ENCODE measurements around the gene PTPRM.

Gene PTPRM

GRCh38 chr18:8229040-8229439 is 661.9 kb downstream of the PTPRM start:
- no CpG with 5 or more reads among the region's 5 CpGs for WGBS (ENCODE audit: insufficient coverage, insufficient read length)
- H3K27me3 ChIP-seq (ENCODE audit: control insufficient read depth, insufficient read depth, low read length), result no peaks in the 10 kb centered on the region
- H3K9me3 ChIP-seq (ENCODE audit: control insufficient read depth, insufficient read depth, low read length), result no peaks in the 10 kb centered on the region
- no peak overlapping the region for H3K27ac ChIP-seq (ENCODE audit: low read length)
- H3K36me3 ChIP-seq (ENCODE audit: control insufficient read depth, insufficient read depth, low read length), result no peaks in the 10 kb centered on the region
- H3K4me1 ChIP-seq (ENCODE audit: control insufficient read depth, insufficient read depth, low read length), result 0 out of 2 replicates have a peak, but pooled peaks cover 1% of the 10 kb centered on the region
- no peak for DNase-seq (ENCODE audit: low read depth, low spot score)
- H3K4me3 ChIP-seq (ENCODE audit: low read length), result no peak overlapping the region

- no peaks in the 10 kb centered on the region for H3K27me3 ChIP-seq (ENCODE audit: control insufficient read depth, insufficient read depth, low read length)
- no peak for DNase-seq (ENCODE audit: low read depth, low spot score)
- H3K27ac ChIP-seq (ENCODE audit: low read length), result no peak overlapping the region
- no peaks in the 10 kb centered on the region for H3K9me3 ChIP-seq (ENCODE audit: control insufficient read depth, insufficient read depth, low read length)
- 0 out of 2 replicates have a peak, but pooled peaks cover 1% of the 10 kb centered on the region for H3K4me1 ChIP-seq (ENCODE audit: control insufficient read depth, insufficient read depth, low read length)
- no peak overlapping the region for H3K4me3 ChIP-seq (ENCODE audit: low read length)
- WGBS (ENCODE audit: insufficient coverage, insufficient read length), result no CpG with 5 or more reads among the region's 3 CpGs
- H3K36me3 ChIP-seq (ENCODE audit: control insufficient read depth, insufficient read depth, low read length), result no peaks in the 10 kb centered on the region
Measured at GRCh38 chr18:8229787-8230186, 662.7 kb downstream of the PTPRM start.

GRCh38 chr18:8231316-8231715 is 664.2 kb downstream of the PTPRM start:
- 0 out of 2 replicates have a peak, but pooled peaks cover 1% of the 10 kb centered on the region for H3K4me1 ChIP-seq (ENCODE audit: control insufficient read depth, insufficient read depth, low read length)
- WGBS (ENCODE audit: insufficient coverage, insufficient read length), result no CpG with 5 or more reads among the region's 5 CpGs
- no peak for DNase-seq (ENCODE audit: low read depth, low spot score)
- no peaks in the 10 kb centered on the region for H3K9me3 ChIP-seq (ENCODE audit: control insufficient read depth, insufficient read depth, low read length)
- H3K4me3 ChIP-seq (ENCODE audit: low read length), result no peak overlapping the region
- H3K27ac ChIP-seq (ENCODE audit: low read length), result no peak overlapping the region
- H3K36me3 ChIP-seq (ENCODE audit: control insufficient read depth, insufficient read depth, low read length), result no peaks in the 10 kb centered on the region
- no peaks in the 10 kb centered on the region for H3K27me3 ChIP-seq (ENCODE audit: control insufficient read depth, insufficient read depth, low read length)

GRCh38 chr18:8232791-8233190 is 665.7 kb downstream of the PTPRM start:
- H3K27ac ChIP-seq (ENCODE audit: low read length), result no peak overlapping the region
- H3K4me3 ChIP-seq (ENCODE audit: low read length), result no peak overlapping the region
- no CpG with 5 or more reads among the region's 4 CpGs for WGBS (ENCODE audit: insufficient coverage, insufficient read length)
- H3K27me3 ChIP-seq (ENCODE audit: control insufficient read depth, insufficient read depth, low read length), result no peaks in the 10 kb centered on the region
- DNase-seq (ENCODE audit: low read depth, low spot score), result no peak
- no peaks in the 10 kb centered on the region for H3K9me3 ChIP-seq (ENCODE audit: control insufficient read depth, insufficient read depth, low read length)
- H3K36me3 ChIP-seq (ENCODE audit: control insufficient read depth, insufficient read depth, low read length), result no peaks in the 10 kb centered on the region
- 0 out of 2 replicates have a peak, but pooled peaks cover 1% of the 10 kb centered on the region for H3K4me1 ChIP-seq (ENCODE audit: control insufficient read depth, insufficient read depth, low read length)

- WGBS (ENCODE audit: insufficient coverage, insufficient read length), result no CpG with 5 or more reads among the region's 3 CpGs
- Histone ChIP-seq H3K36me3 (ENCODE audit: control insufficient read depth, insufficient read depth, low read length) (no peaks in the 10 kb centered on the region), H3K27ac (ENCODE audit: low read length) (no peak overlapping the region), H3K4me3 (ENCODE audit: low read length) (no peak overlapping the region), H3K27me3 (ENCODE audit: control insufficient read depth, insufficient read depth, low read length) (no peaks in the 10 kb centered on the region), H3K4me1 (ENCODE audit: control insufficient read depth, insufficient read depth, low read length) (0 out of 2 replicates have a peak, but pooled peaks cover 1% of the 10 kb centered on the region), H3K9me3 (ENCODE audit: control insufficient read depth, insufficient read depth, low read length) (no peaks in the 10 kb centered on the region)
- no peak for DNase-seq (ENCODE audit: low read depth, low spot score)
Measured at GRCh38 chr18:8235894-8236293, 668.8 kb downstream of the PTPRM start.

- no CpG with 5 or more reads among the region's 5 CpGs for WGBS (ENCODE audit: insufficient coverage, insufficient read length)
- H3K27ac ChIP-seq (ENCODE audit: low read length), result no peak overlapping the region
- H3K9me3 ChIP-seq (ENCODE audit: control insufficient read depth, insufficient read depth, low read length), result no peaks in the 10 kb centered on the region
- H3K4me3 ChIP-seq (ENCODE audit: low read length), result no peak overlapping the region
- no peaks in the 10 kb centered on the region for H3K4me1 ChIP-seq (ENCODE audit: control insufficient read depth, insufficient read depth, low read length)
- no peaks in the 10 kb centered on the region for H3K36me3 ChIP-seq (ENCODE audit: control insufficient read depth, insufficient read depth, low read length)
- DNase-seq (ENCODE audit: low read depth, low spot score), result no peak
- no peaks in the 10 kb centered on the region for H3K27me3 ChIP-seq (ENCODE audit: control insufficient read depth, insufficient read depth, low read length)
Measured at GRCh38 chr18:8238507-8238906, 671.4 kb downstream of the PTPRM start.

GRCh38 chr18:8241731-8242130 is 674.6 kb downstream of the PTPRM start:
- Histone ChIP-seq H3K4me3 (ENCODE audit: low read length) (no peak overlapping the region), H3K27me3 (ENCODE audit: control insufficient read depth, insufficient read depth, low read length) (no peaks in the 10 kb centered on the region), H3K9me3 (ENCODE audit: control insufficient read depth, insufficient read depth, low read length) (no peaks in the 10 kb centered on the region), H3K27ac (ENCODE audit: low read length) (no peak overlapping the region), H3K36me3 (ENCODE audit: control insufficient read depth, insufficient read depth, low read length) (no peaks in the 10 kb centered on the region), H3K4me1 (ENCODE audit: control insufficient read depth, insufficient read depth, low read length) (no peaks in the 10 kb centered on the region)
- no peak for DNase-seq (ENCODE audit: low read depth, low spot score)
- no CpG with 5 or more reads among the region's 1 CpG for WGBS (ENCODE audit: insufficient coverage, insufficient read length)

- H3K27me3 ChIP-seq (ENCODE audit: control insufficient read depth, insufficient read depth, low read length), result no peaks in the 10 kb centered on the region
- DNase-seq (ENCODE audit: low read depth, low spot score), result no peak
- no peak overlapping the region for H3K27ac ChIP-seq (ENCODE audit: low read length)
- no peak overlapping the region for H3K4me3 ChIP-seq (ENCODE audit: low read length)
- H3K4me1 ChIP-seq (ENCODE audit: control insufficient read depth, insufficient read depth, low read length), result no peaks in the 10 kb centered on the region
- no peaks in the 10 kb centered on the region for H3K9me3 ChIP-seq (ENCODE audit: control insufficient read depth, insufficient read depth, low read length)
- no peaks in the 10 kb centered on the region for H3K36me3 ChIP-seq (ENCODE audit: control insufficient read depth, insufficient read depth, low read length)
- no CpG with 5 or more reads among the region's 1 CpG for WGBS (ENCODE audit: insufficient coverage, insufficient read length)
Measured at GRCh38 chr18:8242151-8242696, 675.1 kb downstream of the PTPRM start.

- no CpG with 5 or more reads among the region's 6 CpGs for WGBS (ENCODE audit: insufficient coverage, insufficient read length)
Measured at GRCh38 chr18:8247700-8248099, 680.6 kb downstream of the PTPRM start.

GRCh38 chr18:8248576-8248975 is 681.5 kb downstream of the PTPRM start:
- no CpG with 5 or more reads among the region's 4 CpGs for WGBS (ENCODE audit: insufficient coverage, insufficient read length)
- H3K4me1 ChIP-seq (ENCODE audit: control insufficient read depth, insufficient read depth, low read length), result peaks cover 5% of the 10 kb centered on the region
- no peaks in the 10 kb centered on the region for H3K9me3 ChIP-seq (ENCODE audit: control insufficient read depth, insufficient read depth, low read length)
- no peaks in the 10 kb centered on the region for H3K36me3 ChIP-seq (ENCODE audit: control insufficient read depth, insufficient read depth, low read length)
- H3K27ac ChIP-seq (ENCODE audit: low read length), result no peak overlapping the region
- DNase-seq (ENCODE audit: low read depth, low spot score), result no peak
- H3K4me3 ChIP-seq (ENCODE audit: low read length), result no peak overlapping the region
- H3K27me3 ChIP-seq (ENCODE audit: control insufficient read depth, insufficient read depth, low read length), result no peaks in the 10 kb centered on the region

More at GRCh38 chr18:8247700-8248099, 680.6 kb downstream of the PTPRM start:
- Histone ChIP-seq H3K27ac (ENCODE audit: low read length) (no peak overlapping the region), H3K4me1 (ENCODE audit: control insufficient read depth, insufficient read depth, low read length) (peaks cover 1% of the 10 kb centered on the region; the same call in 1 of the 2 replicates), H3K36me3 (ENCODE audit: control insufficient read depth, insufficient read depth, low read length) (no peaks in the 10 kb centered on the region), H3K9me3 (ENCODE audit: control insufficient read depth, insufficient read depth, low read length) (no peaks in the 10 kb centered on the region), H3K4me3 (ENCODE audit: low read length) (no peak overlapping the region), H3K27me3 (ENCODE audit: control insufficient read depth, insufficient read depth, low read length) (no peaks in the 10 kb centered on the region)
- DNase-seq (ENCODE audit: low read depth, low spot score), result no peak

- Histone ChIP-seq H3K36me3 (ENCODE audit: control insufficient read depth, insufficient read depth, low read length) (no peaks in the 10 kb centered on the region), H3K27ac (ENCODE audit: low read length) (no peak overlapping the region), H3K9me3 (ENCODE audit: control insufficient read depth, insufficient read depth, low read length) (no peaks in the 10 kb centered on the region), H3K4me1 (ENCODE audit: control insufficient read depth, insufficient read depth, low read length) (peaks cover 5% of the 10 kb centered on the region), H3K27me3 (ENCODE audit: control insufficient read depth, insufficient read depth, low read length) (no peaks in the 10 kb centered on the region), H3K4me3 (ENCODE audit: low read length) (no peak overlapping the region)
- WGBS (ENCODE audit: insufficient coverage, insufficient read length), result no CpG with 5 or more reads among the region's 2 CpGs
- no peak for DNase-seq (ENCODE audit: low read depth, low spot score)
Measured at GRCh38 chr18:8249811-8250210, 682.7 kb downstream of the PTPRM start.

Data from iPS DF 6.9 (cell line).